ENCODE results near the gene STYXL1. TPM values are rescaled to one million over a fixed set of nuclear protein-coding genes. Genes with fewer than 3 reads are reported as not detected.

Gene STYXL1
- total and polyA plus RNA-seq, 2 experiments from 2014 or later, result 28.0 to 39.2 TPM

GRCh38 chr7:76037310-76037709 lies 10.5 kb downstream of the STYXL1 start:
- peaks cover 2% of the 10 kb centered on the region; the same call in 1 of the 3 replicates for H3K36me3 Mint-ChIP-seq (ENCODE audit: low read depth)
- no peaks in the 10 kb centered on the region; the same call in 1 of the 2 replicates for H4K20me1 ChIP-seq (replicated peaks; ENCODE audit: insufficient read depth)
- H3K4me3 ChIP-seq, result no peak overlapping the region
- no peaks in the 10 kb centered on the region for H3K4me1 ChIP-seq (ENCODE audit: insufficient read depth)
- no peak overlapping the region for H3K4me3 Mint-ChIP-seq
- no peaks in the 10 kb centered on the region for H3F3A ChIP-seq (replicated peaks; ENCODE audit: low read depth)
- H3K4me2 ChIP-seq, result no peak overlapping the region
- TF ChIP-seq ETS1 (IDR thresholded peaks at IDR 0.05) (no peak), ZNF462 (CRISPR knock-in tag; IDR thresholded peaks at IDR 0.05) (no peak), EZH2phosphoT487 (IDR thresholded peaks at IDR 0.05; ENCODE audit: unreplicated experiment) (no peak), EZH2 (IDR thresholded peaks at IDR 0.05; ENCODE audit: low read depth, unreplicated experiment) (no peak), POLR2AphosphoS5 (IDR thresholded peaks at IDR 0.05; ENCODE audit: low read depth) (no peak), STAT1 (IDR thresholded peaks at IDR 0.05; ENCODE audit: unreplicated experiment) (no peak), ZNF331 (CRISPR knock-in tag; IDR thresholded peaks at IDR 0.05; ENCODE audit: low read depth) (no peak), CTCF (conservative IDR thresholded peaks at IDR 0.05; ENCODE audit: low read depth in 2 of 2) (no peak), JUNB (IDR thresholded peaks at IDR 0.05; ENCODE audit: unreplicated experiment) (no peak), CREB1 (CRISPR knock-in tag; IDR thresholded peaks at IDR 0.05; ENCODE audit: low read depth) (no peak), ZNF114 (CRISPR knock-in tag; IDR thresholded peaks at IDR 0.05) (no peak), NANOG (IDR thresholded peaks at IDR 0.05; ENCODE audit: borderline replicate concordance) (no peak), REST (IDR thresholded peaks at IDR 0.05; ENCODE audit: unreplicated experiment) (no peak)
- H3K79me2 ChIP-seq (replicated peaks; ENCODE audit: insufficient read depth), result no peaks in the 10 kb centered on the region
- ATAC-seq, result no peak
- no peak overlapping the region for H3K27ac ChIP-seq (ENCODE audit: low read depth)
- no peaks in the 10 kb centered on the region for H3K27me3 ChIP-seq (ENCODE audit: insufficient read depth)
- no peak overlapping the region for H3K27ac Mint-ChIP-seq
- H3K27me3 Mint-ChIP-seq (ENCODE audit: insufficient read depth, low read depth, poor library complexity), result peaks cover 3% of the 10 kb centered on the region
- H2AFZ ChIP-seq, result no peak overlapping the region
- DNase-seq (ENCODE audit: low spot score), result no peak
- H3K9me2 ChIP-seq (ENCODE audit: insufficient read depth), result no peaks in the 10 kb centered on the region
- no peaks in the 10 kb centered on the region for H3K36me3 ChIP-seq (ENCODE audit: insufficient read depth)
- peaks cover 5% of the 10 kb centered on the region for H3K4me1 Mint-ChIP-seq
- H3K9me3 Mint-ChIP-seq, result no peaks in the 10 kb centered on the region

Measured in GM23338 (cell line).